ENCODE data around the gene TRIB2.
"Not testable (repeated sequence)": the region's sequence is repeated elsewhere in the genome, so short reads cannot be mapped to it uniquely, and the experiment has no call there.

Gene TRIB2

DNA sequence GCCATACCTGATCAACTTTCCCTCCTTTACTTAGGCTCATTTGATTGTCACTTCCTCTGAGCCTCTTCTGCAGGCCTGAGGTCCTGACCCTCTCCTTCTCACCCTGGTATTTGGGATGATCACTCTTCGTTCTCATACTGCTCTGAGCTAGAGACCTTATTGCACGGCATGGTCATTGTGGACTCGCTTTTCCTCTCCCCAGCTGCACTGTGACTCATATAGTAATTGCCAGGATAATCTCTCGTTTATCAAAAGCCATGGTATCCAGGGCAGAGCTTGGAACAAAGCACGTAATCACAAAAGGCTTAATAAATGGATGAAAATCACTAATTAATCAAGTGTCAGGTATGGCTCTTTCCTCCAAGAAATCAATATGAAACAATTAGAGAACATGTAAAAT, 40.9 kb upstream of the TRIB2 start:
- Histone ChIP-seq H3K36me3 (no peaks in the 10 kb centered on the region), H3K27ac (no peak overlapping the region), H3K9me3 (no peaks in the 10 kb centered on the region), H3K4me3 (ENCODE audit: low read depth in 1 of 2, low read length in 1 of 2) (no peak overlapping the region), H3K4me1 (ENCODE audit: control insufficient read depth in 1 of 2, insufficient read depth in 1 of 2, low read depth in 1 of 2, low read length in 1 of 2) (no peaks in the 10 kb centered on the region), H3K27me3 (no peaks in the 10 kb centered on the region)
- TF ChIP-seq CTCF (IDR thresholded peaks at IDR 0.05): no peak

DNA sequence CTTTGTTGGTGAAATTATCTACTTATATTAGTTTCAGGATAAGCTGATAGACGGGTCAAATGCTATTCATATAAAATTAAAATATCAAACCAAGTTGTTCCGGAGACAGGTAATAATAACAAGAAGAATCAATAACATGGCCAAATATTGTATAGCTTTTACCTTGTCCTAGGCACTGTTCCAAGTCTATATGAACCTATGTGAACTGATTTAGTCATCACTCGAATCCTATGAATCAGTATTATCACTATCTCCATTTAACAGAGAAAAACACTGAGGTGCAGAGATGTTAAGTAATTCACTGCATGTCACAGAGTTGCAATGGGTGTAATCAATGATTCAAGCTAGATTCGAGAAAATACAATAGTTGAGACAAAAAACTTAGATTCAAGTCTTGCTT, 40.0 kb upstream of the TRIB2 start:
- no peak overlapping the region for H3K4me3 ChIP-seq (ENCODE audit: low read depth in 1 of 2, low read length in 1 of 2)
- H3K4me1 ChIP-seq (ENCODE audit: control insufficient read depth in 1 of 2, insufficient read depth in 1 of 2, low read depth in 1 of 2, low read length in 1 of 2): no peaks in the 10 kb centered on the region
- H3K9me3 ChIP-seq: no peaks in the 10 kb centered on the region
- no peak for TF ChIP-seq CTCF (IDR thresholded peaks at IDR 0.05)
- H3K27me3 ChIP-seq: no peaks in the 10 kb centered on the region
- H3K27ac ChIP-seq: no peak overlapping the region
- no peaks in the 10 kb centered on the region for H3K36me3 ChIP-seq

- Histone ChIP-seq H3K27me3 (peaks cover 5% of the 10 kb centered on the region), H3K36me3 (no peaks in the 10 kb centered on the region), H3K9me3 (no peaks in the 10 kb centered on the region), H3K4me3 (ENCODE audit: low read depth in 1 of 2, low read length in 1 of 2) (no peak overlapping the region), H3K4me1 (ENCODE audit: control insufficient read depth in 1 of 2, insufficient read depth in 1 of 2, low read depth in 1 of 2, low read length in 1 of 2) (no peaks in the 10 kb centered on the region), H3K27ac (no peak overlapping the region)
- TF ChIP-seq CTCF (IDR thresholded peaks at IDR 0.05): no peak
These were observed 38.5 kb upstream of the TRIB2 start for GRCh38 chr2:12678186-12678585.

DNA sequence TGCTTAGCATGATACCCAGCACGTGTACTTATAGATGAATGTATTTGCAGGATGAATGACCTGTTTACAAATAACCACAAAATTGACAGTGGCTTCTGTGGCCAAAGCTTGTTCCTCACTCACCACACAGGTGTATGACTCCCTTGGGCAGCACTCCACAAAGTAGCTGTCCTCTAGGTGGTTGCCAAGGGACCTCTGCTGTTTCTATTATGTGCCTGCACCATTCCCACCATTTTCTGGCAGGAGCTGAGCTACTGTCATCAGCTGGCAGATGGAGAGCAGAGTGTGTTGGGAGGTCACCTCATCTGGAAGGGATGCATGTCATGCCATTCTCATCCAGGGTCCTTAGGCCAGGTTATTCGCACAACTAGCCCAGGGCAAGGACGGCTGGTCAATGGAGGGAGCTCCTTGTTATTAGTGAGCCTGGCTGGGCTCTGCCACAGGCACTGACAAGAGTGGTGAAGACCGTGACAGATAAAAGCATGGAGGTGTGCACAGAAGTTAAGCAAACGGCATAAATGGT, 37.1 kb upstream of the TRIB2 start:
- H3K36me3 ChIP-seq: no peaks in the 10 kb centered on the region
- H3K4me1 ChIP-seq (ENCODE audit: control insufficient read depth in 1 of 2, insufficient read depth in 1 of 2, low read depth in 1 of 2, low read length in 1 of 2): no peaks in the 10 kb centered on the region
- peaks cover 20% of the 10 kb centered on the region for H3K27me3 ChIP-seq
- no peaks in the 10 kb centered on the region for H3K9me3 ChIP-seq
- no peak for TF ChIP-seq CTCF (IDR thresholded peaks at IDR 0.05)
- no peak overlapping the region for H3K27ac ChIP-seq
- H3K4me3 ChIP-seq (ENCODE audit: low read depth in 1 of 2, low read length in 1 of 2): no peak overlapping the region

- not testable (repeated sequence) for H3K9me3 ChIP-seq; H3K36me3 ChIP-seq; H3K4me1 ChIP-seq (ENCODE audit: control insufficient read depth in 1 of 2, insufficient read depth in 1 of 2, low read depth in 1 of 2, low read length in 1 of 2); H3K4me3 ChIP-seq (ENCODE audit: low read depth in 1 of 2, low read length in 1 of 2); H3K27ac ChIP-seq
- H3K27me3 ChIP-seq: peaks cover 25% of the 10 kb centered on the region
These were observed 36.6 kb upstream of the TRIB2 start for GRCh38 chr2:12680115-12680514.

GRCh38 chr2:12682017-12682416, 34.7 kb upstream of the TRIB2 start:
- H3K27me3 ChIP-seq: peaks cover 27% of the 10 kb centered on the region
- no peak overlapping the region for H3K27ac ChIP-seq
- no peak for TF ChIP-seq CTCF (IDR thresholded peaks at IDR 0.05)
- H3K36me3 ChIP-seq: no peaks in the 10 kb centered on the region
- H3K4me1 ChIP-seq (ENCODE audit: control insufficient read depth in 1 of 2, insufficient read depth in 1 of 2, low read depth in 1 of 2, low read length in 1 of 2): no peaks in the 10 kb centered on the region
- no peaks in the 10 kb centered on the region for H3K9me3 ChIP-seq
- H3K4me3 ChIP-seq (ENCODE audit: low read depth in 1 of 2, low read length in 1 of 2): no peak overlapping the region
